Psoas muscle (tissue), 8 donors: ENCODE measurements around the gene PODXL2. TPM values are rescaled to one million over a fixed set of nuclear protein-coding genes. Genes with fewer than 3 reads are reported as not detected.

Experiments used
- ATAC-seq, 4 donors: fragments of 200-7000 bp; cut with Tn5 transposase; one replicate each; pipeline ENCODE4 v1.9.1; 2020; ENCODE audit warnings: moderate library complexity in 3 of 4, mild to moderate bottlenecking in 2 of 4
- DNase-seq, 2 donors: peaks; one replicate each; pipeline ENCODE4 v3.0.0-alpha.2; 2020
- H3K27ac ChIP-seq: fragments of 200-600 bp; one replicate; pipeline ENCODE4 v1.8.0; 2022
- H3K27me3 ChIP-seq, 3 donors: fragments of 200-600 bp in 1 of 3; one replicate each; pipeline versions ENCODE4 v1.6.1 to v1.8.0; 2013 to 2022; ENCODE audit warnings: low read length in 2 of 3, mild to moderate bottlenecking in 2 of 3, moderate library complexity in 1 of 3; ENCODE audit not compliant: insufficient read depth in 3 of 3
- H3K36me3 ChIP-seq, 2 donors: fragments of 200-600 bp in 1 of 2; one replicate each; pipeline versions ENCODE4 v1.6.1 to v1.8.0; 2013 to 2022; ENCODE audit warnings: low read depth in 1 of 2, mild to moderate bottlenecking in 1 of 2, moderate library complexity in 1 of 2; ENCODE audit not compliant: insufficient read depth in 1 of 2
- H3K4me1 ChIP-seq: fragments of 200-600 bp; one replicate; pipeline ENCODE4 v1.8.0; 2022
- H3K4me3 ChIP-seq: fragments of 200-600 bp; one replicate; pipeline ENCODE4 v1.8.0; 2022; ENCODE audit warnings: mild to moderate bottlenecking
- H3K9me3 ChIP-seq: fragments of 200-600 bp; one replicate; pipeline ENCODE4 v1.8.0; 2022
- CTCF ChIP-seq: fragments of 200-600 bp; IDR thresholded peaks from one replicate; pipeline ENCODE4 v1.8.0; 2022; ENCODE audit warnings: antibody characterized with exemption
- WGBS, 3 donors: extraction: QIAGEN DNeasy Blood & Tissue Kit; methylation state at CpG; one replicate each; pipeline versions ENCODE4 v1.1.6 to v1.1.7; 2013; 5-methylcytosine and 5-hydroxymethylcytosine counted together
- intact Hi-C, 2 donors: fragments of 100-400 bp; cut with DNase I; formaldehyde crosslinking; loops; one replicate each; pipeline versions ENCODE4 v1.11.0 to v1.14.2; 2022
- polyA plus RNA-seq, 3 donors: library from polyadenylated mRNA; stranded (reverse); fragments of 200-250 nt; gene quantifications; one replicate each; pipeline ENCODE4 v1.2.3, GENCODE V29; 2013
- total RNA-seq, 4 donors: library from RNA; stranded (reverse); fragmentation: NEBNext Ultra II Directional in 2 of 4; extraction: Animal tissue kit (Norgen Biotek cat#: 25700) in 2 of 4; gene quantifications; one replicate each; pipeline versions ENCODE4 v1.2.1 to v1.2.4, GENCODE V29; 2021 to 2023
- donor health status: healthy with polysubstance abuse.
- donor health status: DM: no; HTN: no; CAD: no; lungs with moderate emphysema.
- donor health status: Bipolar disorder and iron deficiency.
- donor health status: healthy.
- donor health status: DM: yes; HTN: yes; CAD: no.
- donor health status: DM: no; HTN: no; CAD: no.
- donor health status: DM: no; HTN: no; CAD: no.
- donor health status: DM: yes; HTN: yes; CAD: no.

Gene PODXL2
- total and polyA plus RNA-seq, 7 donors, result 1.4 to 3.0 (median 2.1) TPM

GRCh38 chr3:127720161-127720823, 91.3 kb downstream of the PODXL2 start:
- no peak for ATAC-seq
- no peaks in the 10 kb centered on the region for H3K9me3 ChIP-seq
- H3K36me3 ChIP-seq, result peaks cover 0 to 47% of the 10 kb centered on the region in 2 donors
- peaks cover 8% of the 10 kb centered on the region for H3K4me1 ChIP-seq
- H3K4me3 ChIP-seq, result no peak overlapping the region
- no peaks in the 10 kb centered on the region for H3K27me3 ChIP-seq
- no peak for TF ChIP-seq CTCF
- no peak for DNase-seq
- intact Hi-C loops, result no loop called here
- no peak overlapping the region for H3K27ac ChIP-seq
- 93% methylated on average over 15 of the region's 15 CpGs for WGBS, 3 donors

GRCh38 chr3:127720985-127721935, 92.3 kb downstream of the PODXL2 start:
- WGBS, 3 donors, result 95% methylated on average over 17 of the region's 17 CpGs
- Histone ChIP-seq H3K9me3 (no peaks in the 10 kb centered on the region), H3K4me1 (peaks cover 8% of the 10 kb centered on the region), H3K4me3 (no peak overlapping the region), H3K27me3 (no peaks in the 10 kb centered on the region), H3K36me3 (peaks cover 0 to 40% of the 10 kb centered on the region in 2 donors), H3K27ac (no peak overlapping the region)
- ATAC-seq (no peak), DNase-seq (no peak)
- no peak for TF ChIP-seq CTCF
- intact Hi-C loops, result no loop called here

- ATAC-seq (peak in 1 of 4 donors; percentile 21), DNase-seq (no peak)
- H3K27me3 ChIP-seq, result no peaks in the 10 kb centered on the region
- peaks cover 0 to 40% of the 10 kb centered on the region in 2 donors for H3K36me3 ChIP-seq
- peaks cover 10% of the 10 kb centered on the region for H3K4me1 ChIP-seq
- no peak overlapping the region for H3K27ac ChIP-seq
- no peak for TF ChIP-seq CTCF
- H3K9me3 ChIP-seq, result no peaks in the 10 kb centered on the region
- no peak overlapping the region for H3K4me3 ChIP-seq
- 55 to 74% (median 61%) methylated on average over 13 of the region's 13 CpGs for WGBS, 3 donors
- intact Hi-C loops, result no loop called here
These were observed 93.3 kb downstream of the PODXL2 start for GRCh38 chr3:127722091-127722784.

Other genes starting within 250 kb of the PODXL2 start
- 10 to 100 TPM; 20.7 to 24.2 (median 22.1) TPM for gene TPRA1, start 38.5 kb upstream of the PODXL2 start, total RNA-seq
- 10 to 100 TPM; 25.3 to 26.7 (median 26.1) TPM for gene TPRA1, start 38.5 kb upstream of the PODXL2 start, polyA plus RNA-seq
- 1 to 10 TPM; 4.5 to 6.0 (median 5.3) TPM for gene MCM2, start 30.8 kb upstream of the PODXL2 start, total RNA-seq
- 1 to 10 TPM; 2.4 to 5.2 (median 4.0) TPM for gene MCM2, start 30.8 kb upstream of the PODXL2 start, polyA plus RNA-seq
- gene ABTB1, start 43.8 kb downstream of the PODXL2 start, total RNA-seq, result 10 to 100 TPM; 22.8 to 34.5 (median 27.6) TPM
- 10 to 100 TPM; 29.1 to 30.3 (median 30.1) TPM for gene ABTB1, start 43.8 kb downstream of the PODXL2 start, polyA plus RNA-seq
- 10 to 100 TPM; 53.7 to 85.6 (median 63.2) TPM for gene MGLL, start 193.3 kb downstream of the PODXL2 start, total RNA-seq
- 10 to 100 TPM; 32.8 to 64.9 (median 47.5) TPM for gene MGLL, start 193.3 kb downstream of the PODXL2 start, polyA plus RNA-seq